ENCODE measurements around the gene RBKS.
A peak's percentile ranks its signal among the peaks of the same experiment; 100 is the strongest.

RBKS gene

GRCh38 chr2:27737676-27738348 lies 152.4 kb downstream of the RBKS start:
- H3K4me3 ChIP-seq (ENCODE audit: low read depth, low read length), result no peak overlapping the region
- peak; percentile 93 for DNase-seq (ENCODE audit: low read depth)
- peak; percentile 13 for TF ChIP-seq CTCF (conservative IDR thresholded peaks at IDR 0.05; ENCODE audit: low read depth, low read length)

- H3K4me3 ChIP-seq (ENCODE audit: low read depth, low read length), result no peak overlapping the region
- no peak for DNase-seq (ENCODE audit: low read depth)
- no peak for TF ChIP-seq CTCF (conservative IDR thresholded peaks at IDR 0.05; ENCODE audit: low read depth, low read length)
Observed at GRCh38 chr2:27736890-27737204, 153.3 kb downstream of the RBKS start.

- no peak overlapping the region for H3K4me3 ChIP-seq (ENCODE audit: low read depth, low read length)
- no peak for DNase-seq (ENCODE audit: low read depth)
- TF ChIP-seq CTCF (conservative IDR thresholded peaks at IDR 0.05; ENCODE audit: low read depth, low read length), result no peak
Observed at GRCh38 chr2:27736031-27736889, 153.9 kb downstream of the RBKS start.

- DNase-seq (ENCODE audit: low read depth), result peak; percentile 50
- TF ChIP-seq CTCF (conservative IDR thresholded peaks at IDR 0.05; ENCODE audit: low read depth, low read length), result no peak
- H3K4me3 ChIP-seq (ENCODE audit: low read depth, low read length), result peak overlapping the region; percentile 50
Observed at GRCh38 chr2:27735263-27735904, 154.8 kb downstream of the RBKS start.

- no peak for TF ChIP-seq CTCF (conservative IDR thresholded peaks at IDR 0.05; ENCODE audit: low read depth, low read length)
- no peak overlapping the region for H3K4me3 ChIP-seq (ENCODE audit: low read depth, low read length)
- DNase-seq (ENCODE audit: low read depth), result no peak
Observed at GRCh38 chr2:27734305-27734704, 155.9 kb downstream of the RBKS start.
